ENCODE data around the gene ALG13.

DNA sequence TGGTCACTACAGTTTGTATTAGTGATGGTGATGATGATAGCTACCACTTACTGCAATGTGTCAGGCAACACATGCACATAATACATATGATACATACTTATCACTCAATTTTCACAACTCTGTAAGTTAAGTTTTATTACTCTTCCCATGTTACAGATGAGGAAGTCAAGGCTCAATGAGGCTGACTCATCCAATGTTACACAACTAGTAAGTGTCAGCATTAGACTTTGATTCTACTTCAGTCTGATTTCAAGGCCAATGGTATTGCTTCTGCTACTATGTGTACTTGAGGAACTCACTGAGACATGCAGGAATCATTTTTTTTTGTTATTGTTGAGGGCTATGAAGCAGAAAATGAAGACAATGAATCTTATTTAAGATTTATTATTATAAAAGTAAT, 98.6 kb downstream of the ALG13 start:
- TF ChIP-seq, protein P1, sequence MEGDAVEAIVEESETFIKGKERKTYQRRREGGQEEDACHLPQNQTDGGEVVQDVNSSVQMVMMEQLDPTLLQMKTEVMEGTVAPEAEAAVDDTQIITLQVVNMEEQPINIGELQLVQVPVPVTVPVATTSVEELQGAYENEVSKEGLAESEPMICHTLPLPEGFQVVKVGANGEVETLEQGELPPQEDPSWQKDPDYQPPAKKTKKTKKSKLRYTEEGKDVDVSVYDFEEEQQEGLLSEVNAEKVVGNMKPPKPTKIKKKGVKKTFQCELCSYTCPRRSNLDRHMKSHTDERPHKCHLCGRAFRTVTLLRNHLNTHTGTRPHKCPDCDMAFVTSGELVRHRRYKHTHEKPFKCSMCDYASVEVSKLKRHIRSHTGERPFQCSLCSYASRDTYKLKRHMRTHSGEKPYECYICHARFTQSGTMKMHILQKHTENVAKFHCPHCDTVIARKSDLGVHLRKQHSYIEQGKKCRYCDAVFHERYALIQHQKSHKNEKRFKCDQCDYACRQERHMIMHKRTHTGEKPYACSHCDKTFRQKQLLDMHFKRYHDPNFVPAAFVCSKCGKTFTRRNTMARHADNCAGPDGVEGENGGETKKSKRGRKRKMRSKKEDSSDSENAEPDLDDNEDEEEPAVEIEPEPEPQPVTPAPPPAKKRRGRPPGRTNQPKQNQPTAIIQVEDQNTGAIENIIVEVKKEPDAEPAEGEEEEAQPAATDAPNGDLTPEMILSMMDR (IDR thresholded peaks at IDR 0.05), result no peak
- no peak for TF ChIP-seq POLR2A (IDR thresholded peaks at IDR 0.05)
- no peak for TF ChIP-seq EP300 (IDR thresholded peaks at IDR 0.05)

Measured in tibial nerve (tissue), 4 donors.